G401 (cell line): ENCODE measurements around the gene CRACDL. TPM values are rescaled to one million over a fixed set of nuclear protein-coding genes. Genes with fewer than 3 reads are reported as not detected.
A peak's percentile ranks its signal among the peaks of the same experiment; 100 is the strongest.

Experiments used
- DNase-seq: peaks from one replicate; pipeline ENCODE4 v3.0.0-alpha.2; 2015; ENCODE audit warnings: low spot score
- in situ Hi-C: cut with HindIII; loops from 2 replicates; pipeline ENCODE4 v1.10.0; 2016; ENCODE audit warnings: low sequenced_read_pairs, mixed read lengths
- total RNA-seq: library from RNA; depleted of rRNA; stranded (reverse); fragments of >200 nt; shearing (Covaris generic); gene quantifications from 2 replicates; pipeline ENCODE4 v1.2.3, GENCODE V29; 2014

CRACDL gene
- total RNA-seq, 1 experiment from 2014 or later: 2.9 TPM

- in situ Hi-C loops: no loop called here
- no peak for DNase-seq
Measured at GRCh38 chr2:98833917-98834263, 102.1 kb downstream of the CRACDL start.

GRCh38 chr2:98833172-98833916, 102.7 kb downstream of the CRACDL start:
- in situ Hi-C loops: no loop called here
- DNase-seq: no peak

- DNase-seq: no peak
- in situ Hi-C loops: no loop called here
Measured at GRCh38 chr2:98832172-98832571, 103.9 kb downstream of the CRACDL start.

GRCh38 chr2:98830571-98831145, 105.4 kb downstream of the CRACDL start:
- in situ Hi-C loops: no loop called here
- no peak for DNase-seq

GRCh38 chr2:98829581-98830270, 106.3 kb downstream of the CRACDL start:
- no peak for DNase-seq
- in situ Hi-C loops: no loop called here

GRCh38 chr2:98828793-98829371, 107.1 kb downstream of the CRACDL start:
- DNase-seq: no peak
- in situ Hi-C loops: no loop called here

GRCh38 chr2:98828369-98828744, 107.7 kb downstream of the CRACDL start:
- in situ Hi-C loops: no loop called here
- no peak for DNase-seq

GRCh38 chr2:98827625-98828368, 108.2 kb downstream of the CRACDL start:
- no peak for DNase-seq
- in situ Hi-C loops: no loop called here

GRCh38 chr2:98826856-98827255, 109.2 kb downstream of the CRACDL start:
- no peak for DNase-seq
- in situ Hi-C loops: no loop called here

- no peak for DNase-seq
- in situ Hi-C loops: no loop called here
Measured at GRCh38 chr2:98825858-98826257, 110.2 kb downstream of the CRACDL start.

- in situ Hi-C loops: no loop called here
- no peak for DNase-seq
Measured at GRCh38 chr2:98825404-98825803, 110.6 kb downstream of the CRACDL start.

- in situ Hi-C loops: no loop called here
- no peak for DNase-seq
Measured at GRCh38 chr2:98825020-98825350, 111.0 kb downstream of the CRACDL start.

GRCh38 chr2:98824256-98825019, 111.6 kb downstream of the CRACDL start:
- in situ Hi-C loops: no loop called here
- no peak for DNase-seq

GRCh38 chr2:98823196-98824170, 112.5 kb downstream of the CRACDL start:
- in situ Hi-C loops: no loop called here
- peak; percentile 38 for DNase-seq

- in situ Hi-C loops: no loop called here
Measured at GRCh38 chr2:98822301-98823164, 113.5 kb downstream of the CRACDL start.

GRCh38 chr2:98821629-98822135, 114.3 kb downstream of the CRACDL start:
- no peak for DNase-seq
- in situ Hi-C loops: no loop called here

More at GRCh38 chr2:98822301-98823164, 113.5 kb downstream of the CRACDL start:
- DNase-seq: peak; percentile 32
